ENCODE data around the gene KIF18B. TPM values are rescaled to one million over a fixed set of nuclear protein-coding genes. Genes with fewer than 3 reads are reported as not detected.

KIF18B gene
- total and polyA plus RNA-seq, 2 of the 13 experiments (the other 11 are each of a cell fraction or from before 2014, with no cell fraction given) = 15.2 to 15.3 TPM

GRCh38 chr17:44927696-44928095 lies 19.9 kb downstream of the KIF18B start (continued):
- TF ChIP-seq MED8 (CRISPR knock-in tag; IDR thresholded peaks at IDR 0.05; ENCODE audit: insufficient replicate concordance) (no peak), AGO2 (optimal IDR thresholded peaks at IDR 0.05; ENCODE audit: low read depth, low read length) (no peak), ZNF460 (CRISPR knock-in tag; IDR thresholded peaks at IDR 0.05; ENCODE audit: borderline replicate concordance) (no peak), CC2D1A (CRISPR knock-in tag; IDR thresholded peaks at IDR 0.05) (no peak), ZFP36L1 (CRISPR knock-in tag; IDR thresholded peaks at IDR 0.05) (no peak)
- TF ChIP-seq, protein P1, sequence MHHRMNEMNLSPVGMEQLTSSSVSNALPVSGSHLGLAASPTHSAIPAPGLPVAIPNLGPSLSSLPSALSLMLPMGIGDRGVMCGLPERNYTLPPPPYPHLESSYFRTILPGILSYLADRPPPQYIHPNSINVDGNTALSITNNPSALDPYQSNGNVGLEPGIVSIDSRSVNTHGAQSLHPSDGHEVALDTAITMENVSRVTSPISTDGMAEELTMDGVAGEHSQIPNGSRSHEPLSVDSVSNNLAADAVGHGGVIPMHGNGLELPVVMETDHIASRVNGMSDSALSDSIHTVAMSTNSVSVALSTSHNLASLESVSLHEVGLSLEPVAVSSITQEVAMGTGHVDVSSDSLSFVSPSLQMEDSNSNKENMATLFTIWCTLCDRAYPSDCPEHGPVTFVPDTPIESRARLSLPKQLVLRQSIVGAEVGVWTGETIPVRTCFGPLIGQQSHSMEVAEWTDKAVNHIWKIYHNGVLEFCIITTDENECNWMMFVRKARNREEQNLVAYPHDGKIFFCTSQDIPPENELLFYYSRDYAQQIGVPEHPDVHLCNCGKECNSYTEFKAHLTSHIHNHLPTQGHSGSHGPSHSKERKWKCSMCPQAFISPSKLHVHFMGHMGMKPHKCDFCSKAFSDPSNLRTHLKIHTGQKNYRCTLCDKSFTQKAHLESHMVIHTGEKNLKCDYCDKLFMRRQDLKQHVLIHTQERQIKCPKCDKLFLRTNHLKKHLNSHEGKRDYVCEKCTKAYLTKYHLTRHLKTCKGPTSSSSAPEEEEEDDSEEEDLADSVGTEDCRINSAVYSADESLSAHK (CRISPR knock-in tag; IDR thresholded peaks at IDR 0.05; ENCODE audit: borderline replicate concordance) = no peak

GRCh38 chr17:44926821-44927525 lies 20.6 kb downstream of the KIF18B start:
- Histone ChIP-seq H4K20me1 (ENCODE audit: insufficient read depth, low read length) (no peaks in the 10 kb centered on the region), H3K4me2 (ENCODE audit: low read depth, low read length) (no peak overlapping the region), H3K4me3 (replicated peaks in 1 of 3; ENCODE audit: insufficient read depth in 1 of 3, low read depth in 2 of 3, low read length in 3 of 3) (no peak overlapping the region), H3K27ac (ENCODE audit: extremely low read length, insufficient read depth, low read length) (no peak overlapping the region), H3K9ac (ENCODE audit: insufficient read depth, low read depth, low read length) (no peak overlapping the region), H2AFZ (ENCODE audit: low read length) (no peak overlapping the region), H3K9me3 (ENCODE audit: low read length) (no peaks in the 10 kb centered on the region), H3K4me1 (ENCODE audit: insufficient read depth, low read length) (peaks cover 10% of the 10 kb centered on the region), H3K27me3 (ENCODE audit: control insufficient read depth in 1 of 2, insufficient read depth in 2 of 2, low read length in 2 of 2) (peaks cover 4 to 13% of the 10 kb centered on the region in 2 experiments; a peak in 4 of 5 replicates), H3K36me3 (replicated peaks in 1 of 2; ENCODE audit: control insufficient read depth in 1 of 2, insufficient read depth in 2 of 2, low read length in 2 of 2) (peaks cover 42 to 63% of the 10 kb centered on the region in 2 experiments), H3K79me2 (ENCODE audit: insufficient read depth, low read length) (no peaks in the 10 kb centered on the region)
- CTCF ChIA-PET (ENCODE audit: low intra/inter-chr PET ratio, low total read pairs) = no interaction called here
- TF ChIP-seq NFIB (CRISPR knock-in tag; IDR thresholded peaks at IDR 0.05; ENCODE audit: borderline replicate concordance) (no peak), ZNF235 (CRISPR knock-in tag; IDR thresholded peaks at IDR 0.05; ENCODE audit: borderline replicate concordance) (no peak), POLR2A (IDR thresholded peaks at IDR 0.05; ENCODE audit: insufficient read depth in 1 of 2, low read depth in 2 of 2, low read length in 2 of 2) (0 out of 4 replicates have a peak, but pooled peaks of 1 of the 2 experiments have one; percentile 0), GTF3A (CRISPR knock-in tag; conservative IDR thresholded peaks at IDR 0.05) (no peak)
- TF ChIP-seq, protein P2, sequence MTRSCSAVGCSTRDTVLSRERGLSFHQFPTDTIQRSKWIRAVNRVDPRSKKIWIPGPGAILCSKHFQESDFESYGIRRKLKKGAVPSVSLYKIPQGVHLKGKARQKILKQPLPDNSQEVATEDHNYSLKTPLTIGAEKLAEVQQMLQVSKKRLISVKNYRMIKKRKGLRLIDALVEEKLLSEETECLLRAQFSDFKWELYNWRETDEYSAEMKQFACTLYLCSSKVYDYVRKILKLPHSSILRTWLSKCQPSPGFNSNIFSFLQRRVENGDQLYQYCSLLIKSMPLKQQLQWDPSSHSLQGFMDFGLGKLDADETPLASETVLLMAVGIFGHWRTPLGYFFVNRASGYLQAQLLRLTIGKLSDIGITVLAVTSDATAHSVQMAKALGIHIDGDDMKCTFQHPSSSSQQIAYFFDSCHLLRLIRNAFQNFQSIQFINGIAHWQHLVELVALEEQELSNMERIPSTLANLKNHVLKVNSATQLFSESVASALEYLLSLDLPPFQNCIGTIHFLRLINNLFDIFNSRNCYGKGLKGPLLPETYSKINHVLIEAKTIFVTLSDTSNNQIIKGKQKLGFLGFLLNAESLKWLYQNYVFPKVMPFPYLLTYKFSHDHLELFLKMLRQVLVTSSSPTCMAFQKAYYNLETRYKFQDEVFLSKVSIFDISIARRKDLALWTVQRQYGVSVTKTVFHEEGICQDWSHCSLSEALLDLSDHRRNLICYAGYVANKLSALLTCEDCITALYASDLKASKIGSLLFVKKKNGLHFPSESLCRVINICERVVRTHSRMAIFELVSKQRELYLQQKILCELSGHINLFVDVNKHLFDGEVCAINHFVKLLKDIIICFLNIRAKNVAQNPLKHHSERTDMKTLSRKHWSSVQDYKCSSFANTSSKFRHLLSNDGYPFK (CRISPR knock-in tag; IDR thresholded peaks at IDR 0.05; ENCODE audit: borderline replicate concordance) = no peak
- intact Hi-C loops (cut with micrococcal nuclease; ENCODE audit: unreplicated experiment) = no loop called here
- in situ Hi-C loops (cut with HindIII; ENCODE audit: extremely low pct_ligation_motif_present, low pct_unique_long_range_greater_than_20kb) = loop anchor here (10.0 kb wide), 1 partner anchor 178 kb away; no protein-coding TSS in a partner anchor
- POLR2A ChIA-PET = no interaction called here
- no TSS peak for BruUV-seq (replicated peaks)
- ATAC-seq (no peak), FAIRE-seq (no peak), DNase-seq (ENCODE audit: low spot score) (no peak)
- WGBS (ENCODE audit: low lambda C conversion rate) = 90% methylated on average over 9 of the region's 15 CpGs
